Bronchial epithelial cell (primary cell): ENCODE measurements around the gene C2CD4A. TPM values are rescaled to one million over a fixed set of nuclear protein-coding genes. Genes with fewer than 3 reads are reported as not detected.

Experiments used
- DNase-seq: peaks from one replicate; pipeline ENCODE4 v3.0.0-alpha.2; 2010; ENCODE audit warnings: low read depth
- FAIRE-seq: peaks from 2 replicates; lab custom pipeline; 2011; peaks lifted over from hg19 to GRCh38; lab: Jason Lieb, UNC
- H3K27me3 ChIP-seq: 2 replicates; pipeline ENCODE4 v1.5.1; 2011; ENCODE audit warnings: low read length; ENCODE audit not compliant: control insufficient read depth, insufficient read depth
- H3K36me3 ChIP-seq: 2 replicates; pipeline ENCODE4 v1.5.1; 2011; ENCODE audit warnings: low read length; ENCODE audit not compliant: control insufficient read depth, insufficient read depth
- H3K4me3 ChIP-seq: 2 replicates; pipeline ENCODE4 v1.5.1; 2011; ENCODE audit warnings: mild to moderate bottlenecking, low read depth, low read length, control low read depth
- CTCF ChIP-seq: IDR thresholded peaks from 2 replicates; pipeline ENCODE4 v1.5.1; 2011; ENCODE audit warnings: mild to moderate bottlenecking, moderate library complexity, low read length, control low read depth, inconsistent platforms; ENCODE audit not compliant: insufficient read depth, severe bottlenecking
- total RNA-seq: library from RNA; depleted of rRNA; stranded (reverse); fragments of >200 nt; gene quantifications from 2 replicates; pipeline ENCODE4 v1.2.1, GENCODE V29; 2014

Gene C2CD4A
- total RNA-seq, 1 donor from 2014 or later, result 0.53 TPM

GRCh38 chr15:62058327-62059028, 8.3 kb upstream of the C2CD4A start:
- Histone ChIP-seq H3K36me3 (no peaks in the 10 kb centered on the region), H3K27me3 (no peaks in the 10 kb centered on the region), H3K4me3 (no peak overlapping the region)
- FAIRE-seq (no peak), DNase-seq (no peak)
- TF ChIP-seq CTCF, result no peak

- peak; percentile 21 for TF ChIP-seq CTCF
- DNase-seq, result peak; percentile 33
- H3K4me3 ChIP-seq, result peak overlapping the region; percentile 92
- no peaks in the 10 kb centered on the region for H3K27me3 ChIP-seq
- H3K36me3 ChIP-seq, result no peaks in the 10 kb centered on the region
- no peak for FAIRE-seq
Measured at GRCh38 chr15:62059108-62059815, 7.5 kb upstream of the C2CD4A start.

- no peaks in the 10 kb centered on the region for H3K36me3 ChIP-seq
- TF ChIP-seq CTCF, result no peak
- DNase-seq (no peak), FAIRE-seq (no peak)
- no peaks in the 10 kb centered on the region for H3K27me3 ChIP-seq
- H3K4me3 ChIP-seq, result peak overlapping the region; percentile 92
Measured at GRCh38 chr15:62059816-62060112, 7.0 kb upstream of the C2CD4A start.

- peak; percentile 89 for TF ChIP-seq CTCF
- Histone ChIP-seq H3K36me3 (no peaks in the 10 kb centered on the region), H3K4me3 (peak within 1 kb of the TSS; percentile 92), H3K27me3 (no peaks in the 10 kb centered on the region)
- FAIRE-seq (no peak), DNase-seq (peak; percentile 79)
Measured at GRCh38 chr15:62060113-62060895, 6.5 kb upstream of the C2CD4A start, which contains the start of gene VPS13C. Gene VPS13C, minus strand, starts transcription at chr15:62060447. Its CDS starts 73 bp downstream, at chr15:62060374.

- no peak for FAIRE-seq
- TF ChIP-seq CTCF, result no peak
- no peaks in the 10 kb centered on the region for H3K36me3 ChIP-seq
- no peaks in the 10 kb centered on the region for H3K27me3 ChIP-seq
- peak overlapping the region; percentile 92 for H3K4me3 ChIP-seq
- no peak for DNase-seq
Measured at GRCh38 chr15:62060896-62061280, 5.9 kb upstream of the C2CD4A start.
